Measurements from ENCODE around the gene OR4K5. TPM values are rescaled to one million over a fixed set of nuclear protein-coding genes. Genes with fewer than 3 reads are reported as not detected.

Gene OR4K5
- not detected in 2 replicates for total RNA-seq

GRCh38 chr14:19920021-19920657 lies at the start of gene OR4K5:
OR4K5 (plus strand) TSS chr14:19920607; CDS start chr14:19920607, 0 bp downstream.

GRCh38 chr14:19874842-19875241 lies 45.6 kb upstream of the OR4K5 start, which contains the start of gene OR4K2:
OR4K2 (plus strand) TSS chr14:19875142; CDS start chr14:19876268, 1,126 bp downstream.

GRCh38 chr14:19930617-19931016 lies 10.2 kb downstream of the OR4K5 start, which contains the start of gene OR4K1:
OR4K1 (plus strand) TSS chr14:19930917; CDS start chr14:19935667, 4,750 bp downstream.

Other genes with a start within 250 kb of the OR4K5 start
- not detected in 2 replicates for gene OR11H2, start 206.7 kb upstream of the OR4K5 start, total RNA-seq
- not detected in 2 replicates for gene OR4Q3, start 177.0 kb upstream of the OR4K5 start, total RNA-seq
- not detected in 2 replicates for gene OR4M1, start 147.1 kb upstream of the OR4K5 start, total RNA-seq
- gene OR4N2, start 116.8 kb upstream of the OR4K5 start, total RNA-seq: not detected in 2 replicates
- not detected in 2 replicates for gene OR4K2, start 45.5 kb upstream of the OR4K5 start, total RNA-seq
- gene OR4K1, start 10.3 kb downstream of the OR4K5 start, total RNA-seq: not detected in 2 replicates
- gene OR4K15, start 55.0 kb downstream of the OR4K5 start, total RNA-seq: not detected in 2 replicates
- gene OR4Q2, start 81.6 kb downstream of the OR4K5 start, total RNA-seq: not detected in 2 replicates
- not detected in 2 replicates for gene OR4K14, start 98.7 kb downstream of the OR4K5 start, total RNA-seq
- gene OR4K13, start 115.4 kb downstream of the OR4K5 start, total RNA-seq: not detected in 2 replicates
- not detected in 2 replicates for gene OR4L1, start 139.4 kb downstream of the OR4K5 start, total RNA-seq
- not detected in 2 replicates for gene OR4K17, start 190.1 kb downstream of the OR4K5 start, total RNA-seq
- not detected in 2 replicates for gene OR4N5, start 218.2 kb downstream of the OR4K5 start, total RNA-seq